ENCODE data around the gene ZNF445. TPM values are rescaled to one million over a fixed set of nuclear protein-coding genes. Genes with fewer than 3 reads are reported as not detected.

The ZNF445 gene
- total and polyA plus RNA-seq, 9 of the 15 experiments (the other 6 are each of a cell fraction or from before 2014, with no cell fraction given) = 1.2 to 26.9 (median 10.6) TPM

GRCh38 chr3:44510000-44510368, 32.5 kb upstream of the ZNF445 start (continued):
- TF ChIP-seq HOMEZ (CRISPR knock-in tag; IDR thresholded peaks at IDR 0.05) (no peak), DPF2 (IDR thresholded peaks at IDR 0.05) (no peak), SMARCA5 (IDR thresholded peaks at IDR 0.05) (no peak), CREB3L1 (IDR thresholded peaks at IDR 0.05; ENCODE audit: borderline replicate concordance, low read depth) (no peak), MIER1 (IDR thresholded peaks at IDR 0.05; ENCODE audit: low read depth) (no peak), PHTF2 (CRISPR knock-in tag; IDR thresholded peaks at IDR 0.05) (no peak), MECOM (CRISPR knock-in tag; IDR thresholded peaks at IDR 0.05) (no peak), EGR1 (conservative IDR thresholded peaks at IDR 0.05) (no peak), NELFE (IDR thresholded peaks at IDR 0.05; ENCODE audit: insufficient read depth, insufficient read length) (no peak), ARID3B (CRISPR knock-in tag; IDR thresholded peaks at IDR 0.05; ENCODE audit: borderline replicate concordance) (no peak), PHF20 (IDR thresholded peaks at IDR 0.05; ENCODE audit: partially characterized antibody) (no peak)

Data from K562 (cell line).